GM19239 (cell line): Measurements from ENCODE around the gene PDP2.

Experiments used
- DNase-seq: peaks from one replicate; pipeline ENCODE4 v3.0.0; 2011; ENCODE audit warnings: low spot score; ENCODE audit not compliant: insufficient read length
- FAIRE-seq: peaks from 2 replicates; lab custom pipeline; 2011; peaks lifted over from hg19 to GRCh38; lab: Jason Lieb, UNC

PDP2 gene

DNA sequence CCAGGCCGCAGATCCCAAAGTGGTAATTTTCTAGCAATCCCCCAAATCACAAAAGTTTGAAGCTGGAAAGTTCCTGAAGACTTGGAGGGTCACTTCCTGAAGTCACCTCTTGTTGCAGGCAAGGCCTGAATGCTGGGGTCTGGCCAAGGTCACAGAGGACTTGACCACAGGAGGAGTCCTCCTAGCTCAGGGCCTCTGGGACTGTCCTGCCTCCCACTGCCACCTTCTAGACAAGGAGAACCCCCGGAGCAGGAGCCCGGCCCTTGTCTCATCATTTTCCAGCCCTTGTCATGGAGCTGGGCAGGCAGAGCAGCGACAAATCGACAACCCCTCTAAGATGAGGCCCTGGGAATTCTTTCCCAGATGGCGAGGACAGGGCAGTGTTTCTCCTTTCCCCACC, 38.0 kb downstream of the PDP2 start:
- DNase-seq (no peak), FAIRE-seq (no peak)

DNA sequence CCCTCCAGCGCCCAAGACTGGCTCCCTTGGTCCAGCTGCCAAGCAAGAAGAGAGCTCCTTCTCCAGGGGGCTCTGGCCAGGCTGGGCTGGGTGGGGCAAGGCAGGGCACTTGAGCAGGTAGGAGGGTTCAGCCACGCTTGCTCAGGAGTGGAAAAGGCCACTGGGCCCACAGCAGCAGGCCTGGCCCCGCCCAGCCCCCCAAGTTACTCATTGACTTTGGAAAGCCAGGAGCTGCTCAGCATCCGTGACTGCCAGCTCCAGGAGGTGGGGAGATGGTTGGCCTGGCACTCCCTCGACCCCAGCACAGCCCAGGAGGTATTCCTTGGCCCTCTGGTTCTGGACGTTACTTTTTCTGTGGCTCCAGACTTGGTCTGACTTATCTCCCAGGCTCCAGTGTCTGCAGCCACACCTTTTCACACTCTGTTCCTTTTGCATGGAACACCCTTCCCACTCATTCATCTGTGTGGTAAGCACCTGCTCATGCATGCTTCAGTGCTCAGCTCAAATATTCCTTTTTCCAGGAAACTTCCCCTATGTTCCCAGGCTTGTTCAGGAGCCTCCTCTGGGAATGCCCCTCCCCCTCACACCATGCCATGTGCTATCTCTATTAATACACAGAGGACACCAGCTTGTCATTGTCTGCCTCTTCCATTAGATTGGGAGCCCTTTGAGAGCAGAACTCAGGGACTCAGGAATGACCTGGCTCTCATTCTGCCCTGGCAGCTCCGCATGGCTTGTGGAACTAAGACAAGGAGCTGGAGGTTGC, 38.7 kb downstream of the PDP2 start, which contains the start of gene CDH16:
Gene CDH16 (minus strand): TSS at position 83 of the 766 bp plus-strand sequence. CDS start 820 bp downstream, outside the sequence.
- no peak for DNase-seq
- no peak for FAIRE-seq

DNA sequence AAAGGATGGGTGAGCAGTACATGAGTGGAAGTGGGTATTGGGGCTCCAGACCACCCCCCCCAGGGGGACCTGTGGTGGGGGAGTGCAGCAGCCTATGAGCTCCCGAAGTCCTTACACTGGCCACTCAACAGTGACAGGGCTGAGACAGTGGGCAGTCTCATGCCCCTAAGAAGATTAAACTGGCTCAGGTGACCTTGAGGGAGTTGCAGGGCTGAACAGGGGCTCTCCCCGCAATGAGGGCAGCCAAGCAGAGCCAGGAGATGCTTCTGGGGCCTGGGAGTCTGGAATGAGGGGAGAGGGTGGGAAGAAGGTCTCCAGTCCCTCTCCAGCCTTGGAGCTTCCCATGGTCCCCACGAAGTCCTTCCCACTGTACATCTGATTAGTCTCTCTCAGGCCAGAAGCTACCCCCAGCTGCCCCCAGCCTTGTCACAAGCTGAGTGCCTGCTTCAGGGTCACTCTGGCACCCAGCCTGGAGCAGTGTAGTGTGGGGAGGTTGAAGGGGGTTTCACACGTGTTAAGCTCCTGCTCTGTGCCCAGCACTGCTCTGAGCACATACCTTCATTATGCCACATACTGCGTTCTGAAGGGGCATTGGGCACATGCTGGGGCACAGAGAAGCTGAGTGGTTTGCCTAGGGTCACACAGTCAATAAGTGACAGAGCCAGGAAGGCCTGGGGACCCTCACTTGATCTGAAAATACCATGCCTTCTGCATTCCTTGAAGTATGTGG, 39.4 kb downstream of the PDP2 start:
- FAIRE-seq, result no peak

DNA sequence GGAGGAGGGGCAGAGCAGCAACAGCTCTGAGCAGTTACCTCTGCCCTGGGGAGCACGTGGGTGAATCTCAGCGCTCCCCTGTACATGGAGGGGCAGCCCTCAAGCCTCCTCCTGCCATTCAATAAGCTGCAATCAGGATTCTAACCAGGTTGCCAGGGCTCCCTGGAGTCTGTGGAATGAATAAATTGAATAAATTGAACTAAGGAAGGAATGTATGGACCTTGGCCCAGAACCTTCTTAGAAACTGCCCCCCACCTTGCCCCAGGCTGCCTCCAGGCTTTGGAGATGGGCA, 39.9 kb downstream of the PDP2 start:
- FAIRE-seq (no peak), DNase-seq (no peak)

More for the DNA sequence above, 39.4 kb downstream of the PDP2 start:
- DNase-seq, result no peak

DNA sequence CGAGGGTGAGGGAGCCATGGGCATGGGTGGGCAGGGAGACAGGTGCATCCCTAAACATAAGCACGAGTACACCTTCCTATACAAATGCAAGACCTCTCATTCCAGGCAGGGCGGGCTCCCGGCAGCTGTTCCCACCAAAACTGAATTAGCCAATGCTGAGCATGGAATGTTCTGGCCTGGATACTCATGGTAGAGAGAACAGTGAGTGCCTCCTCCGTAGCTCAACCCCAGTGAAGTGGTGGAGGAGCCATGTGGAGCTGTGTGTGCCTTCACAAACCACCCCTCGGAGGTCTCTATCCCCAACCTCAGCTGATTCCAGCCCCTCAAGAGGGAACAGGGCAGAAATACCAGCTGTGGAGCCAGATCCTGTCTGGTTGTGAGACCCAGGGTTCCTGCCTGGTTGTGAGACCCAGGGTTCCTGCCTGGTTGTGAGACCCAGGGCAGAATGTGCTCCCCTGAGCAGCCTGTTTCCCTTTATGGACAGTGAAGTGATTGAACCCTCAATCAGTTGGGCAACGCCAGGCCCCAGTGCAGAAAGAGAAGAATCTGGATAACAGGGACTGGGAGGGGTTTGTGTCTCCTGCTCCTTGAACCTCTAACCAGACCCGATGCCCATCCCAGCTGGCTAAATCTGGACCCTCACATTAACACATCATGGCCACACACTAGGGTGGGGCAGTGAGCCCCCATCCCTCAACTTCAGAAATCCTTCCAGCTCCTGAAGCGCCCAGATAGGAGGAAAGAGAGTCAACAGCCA, 40.8 kb downstream of the PDP2 start:
- FAIRE-seq (no peak), DNase-seq (no peak)

DNA sequence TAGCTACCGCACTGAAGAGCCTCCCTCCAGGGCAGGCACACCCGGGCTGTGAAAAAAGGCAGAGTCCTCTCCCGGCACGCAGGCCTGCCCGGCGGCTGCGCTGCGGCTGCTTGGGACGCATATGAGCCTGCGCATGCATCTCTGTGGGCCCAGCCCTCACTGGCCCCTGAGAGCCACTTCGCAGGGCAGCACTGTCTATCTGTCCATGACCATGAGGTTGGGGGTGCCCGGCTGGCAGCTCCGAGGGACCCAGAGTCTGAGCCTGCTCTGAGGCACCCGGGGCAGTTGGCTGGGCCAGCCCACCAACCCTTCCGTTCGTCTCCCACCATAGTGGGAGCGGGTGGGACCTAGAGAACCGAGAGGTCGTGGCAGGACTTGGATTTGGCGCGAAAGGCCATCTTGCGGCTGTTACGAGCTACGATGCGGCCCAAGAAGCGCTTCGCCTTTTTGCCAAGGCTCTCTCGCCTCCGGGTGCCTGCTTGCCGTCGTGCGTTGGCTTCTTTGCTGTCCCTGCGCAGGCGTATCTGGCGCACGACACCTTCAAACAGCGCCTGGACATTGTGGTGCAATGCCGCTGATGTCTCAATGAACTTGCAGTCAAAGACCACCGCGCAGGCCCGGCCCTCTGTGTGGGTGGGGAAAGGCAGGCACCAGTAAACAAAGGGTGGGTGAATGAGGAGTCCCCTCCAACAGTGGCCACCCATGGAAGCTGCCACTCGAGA, 41.6 kb downstream of the PDP2 start:
- DNase-seq, result no peak
- FAIRE-seq, result no peak

DNA sequence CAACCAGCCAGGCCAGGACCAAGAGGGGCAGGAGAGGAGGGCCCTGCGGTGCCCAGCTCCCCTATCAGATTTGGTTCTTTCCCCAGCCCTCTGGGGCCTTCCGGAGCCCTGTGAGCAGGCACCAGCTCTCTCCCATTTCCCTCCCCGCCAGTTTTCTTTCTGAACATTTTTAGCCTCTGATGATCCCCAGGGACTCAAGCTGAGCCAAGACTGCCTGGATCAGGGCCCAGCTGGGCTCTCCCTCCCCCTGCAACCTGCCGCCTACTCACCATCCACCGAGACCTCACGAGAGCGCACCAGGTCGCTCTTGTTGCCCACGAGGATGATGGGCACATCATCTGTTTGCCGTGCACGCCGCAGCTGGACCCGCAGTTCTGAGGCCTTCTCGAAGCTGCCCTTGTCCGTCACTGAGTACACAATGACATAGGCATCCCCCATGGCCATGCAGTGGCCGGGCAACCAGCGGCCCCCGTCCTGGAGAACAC, 43.0 kb downstream of the PDP2 start:
- no peak for DNase-seq

DNA sequence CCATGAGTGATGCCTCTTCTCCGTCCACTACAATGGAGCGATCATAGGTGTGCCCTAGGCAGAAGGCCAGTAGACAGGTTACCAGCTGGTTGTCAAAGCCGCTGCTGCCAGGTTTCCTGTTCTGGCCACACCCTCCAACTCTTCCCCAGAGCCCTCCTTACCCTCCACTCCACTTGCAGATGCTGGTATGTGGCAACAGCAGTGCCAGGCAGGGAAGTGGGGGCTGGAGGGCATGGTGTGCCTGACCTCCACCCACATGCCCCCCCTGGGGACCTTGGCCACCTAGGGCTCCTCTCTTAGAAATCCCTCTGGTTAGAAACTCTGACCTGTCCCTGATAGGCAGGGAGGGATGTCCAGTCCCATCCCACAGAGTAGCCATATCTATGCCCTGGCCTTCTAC, 43.6 kb downstream of the PDP2 start:
- DNase-seq (no peak), FAIRE-seq (no peak)

More for the DNA sequence above, 43.0 kb downstream of the PDP2 start:
- FAIRE-seq, result no peak

DNA sequence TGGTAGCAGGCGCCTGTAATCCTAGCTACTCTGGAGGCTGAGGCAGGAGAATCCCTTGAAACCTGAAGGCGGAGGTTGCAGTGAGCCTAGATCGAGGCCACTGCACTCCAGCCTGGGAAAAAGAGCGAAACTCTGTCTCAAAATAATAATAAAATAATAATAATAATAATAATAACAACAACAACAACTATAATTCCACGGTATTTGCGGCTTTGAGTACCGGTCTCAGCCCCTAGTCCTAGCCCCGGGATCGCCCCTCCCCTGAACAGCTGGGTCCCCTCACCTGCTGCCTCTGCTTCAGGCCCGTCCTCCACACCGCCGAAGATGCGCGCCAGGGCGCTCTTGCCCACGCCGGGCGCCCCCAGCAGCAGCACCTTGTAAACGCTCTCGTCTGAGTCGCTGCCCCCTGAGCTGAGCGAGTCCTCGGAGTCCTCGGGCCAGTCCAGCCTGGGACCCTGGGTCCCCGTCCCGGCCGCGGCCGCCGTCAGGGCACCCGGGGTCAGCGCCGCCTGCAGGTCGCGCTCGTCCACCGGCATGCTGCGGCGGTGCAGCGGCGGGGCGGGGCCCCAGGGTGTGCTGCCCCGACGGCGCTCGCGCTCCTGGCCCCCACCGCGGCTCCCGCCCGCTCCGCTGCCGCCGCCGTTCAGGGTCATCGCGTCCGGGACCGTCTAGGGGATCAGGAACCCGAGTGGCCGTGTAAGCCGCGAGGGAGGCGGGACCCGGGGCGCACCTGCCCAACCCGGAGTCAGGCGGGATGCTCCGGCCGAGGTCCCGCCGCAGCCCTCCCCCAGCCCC, 44.4 kb downstream of the PDP2 start:
- DNase-seq (peak; percentile 65), FAIRE-seq (peak; percentile 35)

DNA sequence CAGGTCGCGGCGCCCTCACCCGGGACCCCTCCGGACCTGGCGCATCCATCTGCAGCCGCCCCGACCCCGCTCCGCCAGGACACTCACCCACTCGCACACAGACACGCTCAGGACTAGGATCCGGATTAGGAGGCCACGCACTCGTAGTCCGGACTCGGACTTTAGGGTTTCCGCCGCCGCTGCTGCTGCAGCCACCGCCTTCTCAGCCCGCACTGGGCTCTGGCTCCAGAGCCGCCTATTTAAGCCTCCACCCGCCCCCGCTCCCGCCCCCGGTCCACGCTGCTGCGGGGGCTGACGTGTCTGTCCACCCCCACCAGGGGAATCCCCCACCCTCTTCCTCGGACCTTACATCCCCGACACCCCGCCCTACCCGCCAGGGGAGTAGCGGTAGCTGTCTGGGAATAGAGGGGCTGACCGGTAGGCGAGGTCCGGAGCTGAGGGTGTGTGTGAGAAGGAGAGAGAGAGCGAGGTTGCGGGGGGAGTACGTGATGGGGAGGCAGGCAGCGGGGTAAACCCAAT, 45.1 kb downstream of the PDP2 start, which contains the start of gene RRAD:
Gene RRAD (minus strand): TSS at position 214 of the 519 bp plus-strand sequence. CDS start 356 bp downstream, outside the sequence.
- FAIRE-seq (no peak), DNase-seq (no peak)

DNA sequence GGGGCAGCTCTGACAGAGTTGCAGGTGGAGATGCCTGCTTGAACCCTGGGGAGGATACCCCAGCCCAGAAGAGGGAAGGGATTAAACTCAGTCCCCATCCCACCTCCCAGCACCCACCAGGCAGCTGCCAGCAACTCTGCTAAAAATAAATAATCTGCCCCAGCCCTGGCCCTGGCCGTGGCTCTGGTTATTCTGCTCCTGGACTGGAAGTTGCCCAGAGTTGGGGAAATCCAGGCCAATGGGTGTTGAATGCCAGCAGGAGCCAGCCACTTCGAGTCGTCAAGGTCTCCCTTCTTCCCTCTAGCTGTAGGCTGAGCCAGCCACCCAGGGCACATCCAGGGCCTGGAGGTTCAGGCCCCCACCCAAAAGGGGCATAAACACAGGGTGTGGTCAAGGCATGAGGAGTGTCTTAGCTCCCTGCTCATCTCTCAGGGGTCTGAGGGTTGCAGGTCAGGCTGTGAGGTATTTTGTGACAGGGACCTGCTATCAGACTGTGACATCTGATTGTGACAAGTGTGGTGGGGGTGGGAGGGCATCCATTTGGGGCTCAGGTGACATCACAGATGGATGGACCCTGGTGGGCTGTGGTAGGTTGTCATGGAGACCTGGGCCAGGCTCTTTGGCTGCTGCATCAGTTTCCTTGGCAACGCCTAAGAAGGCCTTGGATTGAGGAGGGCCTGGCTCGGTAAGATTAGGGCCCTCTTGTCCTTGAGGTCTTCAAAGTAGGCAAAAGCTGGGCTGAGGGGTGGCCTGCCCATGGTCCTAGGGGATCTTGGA, 46.0 kb downstream of the PDP2 start:
- DNase-seq (no peak), FAIRE-seq (no peak)

DNA sequence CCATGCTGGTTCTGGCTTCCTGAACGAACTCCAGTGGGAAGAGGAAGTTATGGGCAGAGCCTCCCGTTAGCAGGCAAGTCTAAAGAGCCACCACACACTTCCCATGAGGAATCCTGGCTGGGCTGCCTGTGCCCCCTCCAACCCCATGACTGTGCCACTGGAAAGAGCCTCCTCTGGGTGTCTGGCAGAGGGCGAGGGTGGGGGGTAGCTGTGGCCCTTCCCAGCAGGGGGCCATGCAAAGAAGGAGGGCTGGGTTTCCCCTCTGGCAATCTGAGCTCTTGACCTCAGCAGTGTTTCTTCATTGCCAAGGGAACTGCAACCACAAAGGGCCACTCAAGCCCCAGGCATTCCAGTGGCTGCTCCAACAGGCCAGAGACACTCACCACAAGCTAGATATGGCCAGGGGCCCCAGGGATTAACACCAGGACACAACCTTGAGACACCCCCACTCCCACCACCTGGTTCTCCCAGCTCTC, 46.7 kb downstream of the PDP2 start:
- FAIRE-seq (peak; percentile 14), DNase-seq (no peak)

DNA sequence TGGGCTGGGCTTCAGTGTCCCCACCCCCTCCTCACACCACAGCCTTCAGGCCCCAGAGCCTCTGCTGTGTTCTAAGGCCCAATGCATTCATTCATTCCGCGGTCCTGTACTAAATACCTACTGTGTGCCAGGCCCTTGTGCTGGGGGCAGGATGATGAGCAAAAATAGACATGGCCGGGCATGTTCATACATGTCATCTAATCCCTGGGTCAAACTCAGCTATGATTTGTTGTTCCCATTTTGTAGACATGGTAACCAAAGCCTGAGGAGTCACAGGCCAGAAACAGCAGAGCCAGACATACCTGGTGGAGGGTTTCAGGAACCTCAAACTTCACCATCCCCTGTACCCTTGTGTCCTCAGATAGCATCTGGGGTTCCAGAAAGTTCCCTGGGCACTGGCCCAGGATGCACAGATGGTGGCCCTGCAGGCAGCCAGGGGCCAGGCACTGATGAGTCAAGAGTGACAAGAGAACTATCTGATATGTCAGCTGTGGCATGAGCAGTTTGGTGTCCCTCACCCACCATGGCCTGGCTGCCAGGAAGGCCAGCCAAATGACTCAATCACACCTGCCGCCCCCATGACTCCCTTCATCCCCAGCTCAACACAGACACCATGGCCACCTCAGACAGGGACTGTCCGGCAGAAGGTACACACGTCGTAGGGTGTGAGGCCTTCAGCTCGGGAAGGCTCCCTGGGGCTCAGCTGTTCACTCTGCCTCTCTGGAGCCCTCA, 47.8 kb downstream of the PDP2 start:
- DNase-seq (no peak), FAIRE-seq (no peak)

DNA sequence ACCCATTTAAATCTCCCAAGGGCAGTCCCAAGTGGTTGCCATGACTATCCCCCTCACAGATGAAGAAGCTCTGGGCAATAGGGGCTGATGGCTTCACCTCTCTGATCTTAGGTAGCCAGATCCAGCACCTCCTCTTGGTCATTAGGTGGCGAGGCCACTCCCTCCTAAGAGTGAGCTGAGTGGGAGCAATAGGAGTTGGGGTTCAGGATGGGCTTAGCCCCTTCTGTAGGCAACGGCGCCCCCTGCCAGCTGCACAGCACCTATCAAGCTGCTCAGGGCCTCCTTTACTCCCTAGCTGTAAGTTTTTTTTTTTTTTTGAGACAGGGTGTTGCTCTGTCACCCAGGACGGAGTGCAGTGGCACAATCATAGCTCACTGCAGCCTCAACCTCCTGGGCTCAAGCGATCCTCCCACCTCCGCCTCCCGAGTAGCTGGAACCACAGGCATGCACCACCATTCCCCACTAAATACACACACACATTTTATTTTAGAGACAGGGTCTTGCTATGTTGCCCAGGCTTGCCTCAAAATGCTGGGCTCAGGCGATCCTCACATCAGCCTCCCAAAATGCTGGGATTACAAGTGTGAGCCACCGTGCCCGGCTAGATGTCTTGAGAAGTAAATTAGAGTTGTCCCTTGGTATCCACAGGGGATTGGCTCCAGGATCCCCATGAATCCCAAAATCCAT, 48.5 kb downstream of the PDP2 start:
- no peak for DNase-seq
- FAIRE-seq, result peak; percentile 11

DNA sequence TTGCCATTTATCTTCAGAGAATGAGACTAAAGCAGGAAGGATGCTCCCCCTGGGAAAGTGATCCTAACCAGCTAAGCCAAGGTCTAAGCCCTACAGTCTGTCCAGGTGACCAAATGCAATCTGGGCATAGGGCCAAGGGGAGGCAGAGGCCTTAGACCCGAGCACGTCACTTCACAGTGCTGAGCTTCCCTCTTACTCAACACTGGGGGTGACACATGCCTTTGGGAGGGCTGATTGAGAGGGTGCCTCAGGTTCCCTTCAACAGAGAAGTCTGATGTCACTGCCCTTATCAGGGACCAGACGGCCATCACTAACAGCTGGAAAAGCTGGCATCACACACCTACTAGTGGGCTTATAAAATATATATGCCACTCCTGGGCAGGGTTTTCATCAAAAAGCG, 49.9 kb downstream of the PDP2 start:
- no peak for FAIRE-seq
- DNase-seq, result no peak

DNA sequence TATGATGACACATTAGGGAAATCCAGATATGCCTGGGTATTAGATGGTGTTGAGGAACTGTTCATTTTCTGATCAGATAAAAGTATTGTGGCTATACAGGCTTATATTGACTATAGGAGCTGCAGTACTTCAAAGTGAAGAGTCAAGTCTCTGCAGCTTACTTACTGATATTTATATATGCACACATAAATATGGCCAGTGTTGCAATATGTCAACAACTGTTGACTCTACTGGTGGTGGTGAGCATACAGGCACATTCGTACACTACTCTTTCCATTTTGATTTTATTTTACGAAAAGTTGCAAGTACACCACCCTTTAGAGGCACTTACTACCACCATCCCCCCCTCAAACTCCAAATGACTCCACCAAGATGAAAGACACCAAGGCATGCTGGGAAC, 51.4 kb downstream of the PDP2 start:
- FAIRE-seq, result no peak
- DNase-seq, result no peak

DNA sequence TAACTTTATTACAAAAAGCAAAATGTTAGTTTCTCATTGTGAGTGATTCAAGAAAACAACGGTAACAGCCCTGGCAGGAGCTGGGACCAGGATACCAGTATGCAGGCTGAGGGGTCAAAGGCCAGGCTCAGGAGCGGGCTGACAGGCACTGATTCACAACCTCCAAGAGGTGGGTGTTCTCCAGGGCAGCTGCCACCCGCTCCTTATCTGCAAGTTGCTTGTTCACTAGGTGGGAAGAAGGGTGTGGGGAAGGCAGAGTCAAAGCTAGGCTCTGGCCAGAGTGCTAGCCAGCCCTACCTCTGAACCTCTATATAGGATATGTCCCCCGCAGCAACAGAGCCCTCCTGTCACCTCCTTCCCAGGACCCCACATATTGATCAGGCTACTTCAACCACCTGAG, 51.8 kb downstream of the PDP2 start:
- no peak for FAIRE-seq
- DNase-seq, result no peak
